Prostate gland (tissue), 2 donors: ENCODE measurements around the gene ZNF488. TPM values are rescaled to one million over a fixed set of nuclear protein-coding genes. Genes with fewer than 3 reads are reported as not detected.

Experiments
- DNase-seq: peaks from one replicate; pipeline ENCODE4 v3.0.0-alpha.2; 2019; ENCODE audit warnings: low spot score
- H3K27ac ChIP-seq, 2 donors: fragments of 200-600 bp; sonication (generic); 2 replicates each; pipeline ENCODE4 v1.5.1; 2017 to 2019
- H3K27me3 ChIP-seq: fragments of 200-600 bp; sonication (generic); replicated peaks from 2 replicates; pipeline ENCODE4 v1.5.1; 2019; ENCODE audit not compliant: insufficient read depth
- H3K36me3 ChIP-seq, 2 donors: fragments of 200-600 bp; sonication (generic); 1 replicate in 1 of 2; 2 replicates in 1 of 2; pipeline versions ENCODE4 v1.5.1 to v1.8.1; 2017 to 2019
- H3K4me1 ChIP-seq: fragments of 200-600 bp; sonication (generic); replicated peaks from 2 replicates; pipeline ENCODE4 v1.5.1; 2019
- H3K4me3 ChIP-seq, 2 donors: fragments of 200-600 bp; sonication (generic); 2 replicates each; pipeline ENCODE4 v1.5.1; 2017 to 2019
- H3K9me3 ChIP-seq: fragments of 200-600 bp; sonication (generic); 2 replicates; pipeline ENCODE4 v1.5.1; 2017
- CTCF ChIP-seq, 4 experiments: fragments of 200-600 bp in 2 of 4; fragments of 450-650 bp in 2 of 4; sonication (generic) in 2 of 4; IDR thresholded peaks; 1 replicate in 3 of 4; 2 replicates in 1 of 4; pipeline ENCODE4 v1.5.1; 2016 to 2019; ENCODE audit warnings: antibody characterized with exemption in 4 of 4, mild to moderate bottlenecking in 2 of 4, moderate library complexity in 2 of 4
- POLR2A ChIP-seq: fragments of 450-650 bp; IDR thresholded peaks from one replicate; pipeline ENCODE4 v1.6.1; 2016; ENCODE audit warnings: antibody characterized with exemption, mild to moderate bottlenecking
- POLR2AphosphoS5 ChIP-seq: sonication (generic); formaldehyde crosslinking; IDR thresholded peaks from one replicate; pipeline ENCODE4 v1.6.1; 2017; ENCODE audit warnings: antibody characterized with exemption
- WGBS: methylation state at CpG from one replicate; pipeline ENCODE4 v1.1.5; 2018; 5-methylcytosine and 5-hydroxymethylcytosine counted together
- intact Hi-C: fragments of 100-400 bp; cut with DNase I; formaldehyde crosslinking; loops from one replicate; pipeline ENCODE4 v1.14.2; 2022
- total RNA-seq, 2 donors: library from RNA; depleted of rRNA; stranded (reverse); fragments of >200 nt; gene quantifications; one replicate each; pipeline ENCODE4 v1.1.0, GENCODE V29; 2016

ZNF488 gene
- total RNA-seq, 2 donors from 2014 or later, result 1.5 to 1.9 TPM

- intact Hi-C loops, result no loop called here
- H3K9me3 ChIP-seq, result no peaks in the 10 kb centered on the region
- H3K36me3 ChIP-seq, result no peaks in the 10 kb centered on the region
- WGBS, result 52% methylated on average over 4 of the region's 4 CpGs
- no peak for DNase-seq
- H3K4me3 ChIP-seq, result no peak overlapping the region
- TF ChIP-seq POLR2AphosphoS5 (no peak), POLR2A (no peak), CTCF (IDR thresholded peaks at IDR 0.05) (no peak)
- no peak overlapping the region for H3K27ac ChIP-seq
- no peaks in the 10 kb centered on the region for H3K27me3 ChIP-seq
- no peaks in the 10 kb centered on the region for H3K4me1 ChIP-seq
These were observed 18.7 kb upstream of the ZNF488 start for GRCh38 chr10:47402641-47403301.

- no peaks in the 10 kb centered on the region for H3K36me3 ChIP-seq
- no peaks in the 10 kb centered on the region for H3K9me3 ChIP-seq
- TF ChIP-seq CTCF (IDR thresholded peaks at IDR 0.05), result no peak
- TF ChIP-seq POLR2A, result no peak
- TF ChIP-seq POLR2AphosphoS5, result no peak
- 88% methylated on average over 10 of the region's 10 CpGs for WGBS
- no peaks in the 10 kb centered on the region for H3K27me3 ChIP-seq
- intact Hi-C loops, result no loop called here
- H3K4me1 ChIP-seq, result no peaks in the 10 kb centered on the region
- DNase-seq, result no peak
- H3K4me3 ChIP-seq, result no peak overlapping the region
- no peak overlapping the region for H3K27ac ChIP-seq
These were observed 18.0 kb upstream of the ZNF488 start for GRCh38 chr10:47401874-47402640.

- H3K4me3 ChIP-seq, result no peak overlapping the region
- WGBS, result 100% methylated on average over 4 of the region's 4 CpGs
- H3K9me3 ChIP-seq, result no peaks in the 10 kb centered on the region
- TF ChIP-seq POLR2A (no peak), POLR2AphosphoS5 (no peak), CTCF (IDR thresholded peaks at IDR 0.05) (no peak)
- intact Hi-C loops, result no loop called here
- H3K4me1 ChIP-seq, result no peaks in the 10 kb centered on the region
- no peak overlapping the region for H3K27ac ChIP-seq
- no peak for DNase-seq
- no peaks in the 10 kb centered on the region for H3K36me3 ChIP-seq
- H3K27me3 ChIP-seq, result no peaks in the 10 kb centered on the region
These were observed 17.1 kb upstream of the ZNF488 start for GRCh38 chr10:47401210-47401609.

- H3K4me1 ChIP-seq, result no peaks in the 10 kb centered on the region
- no peaks in the 10 kb centered on the region for H3K36me3 ChIP-seq
- WGBS, result 88% methylated on average over 3 of the region's 3 CpGs
- no peaks in the 10 kb centered on the region for H3K9me3 ChIP-seq
- DNase-seq, result no peak
- TF ChIP-seq POLR2A, result no peak
- TF ChIP-seq POLR2AphosphoS5, result no peak
- no peak for TF ChIP-seq CTCF (IDR thresholded peaks at IDR 0.05)
- no peak overlapping the region for H3K27ac ChIP-seq
- no peak overlapping the region for H3K4me3 ChIP-seq
- H3K27me3 ChIP-seq, result no peaks in the 10 kb centered on the region
- intact Hi-C loops, result no loop called here
These were observed 16.7 kb upstream of the ZNF488 start for GRCh38 chr10:47400786-47401185.

- no peaks in the 10 kb centered on the region for H3K4me1 ChIP-seq
- WGBS, result 100% methylated on average over 2 of the region's 2 CpGs
- TF ChIP-seq POLR2AphosphoS5, result no peak
- TF ChIP-seq CTCF (IDR thresholded peaks at IDR 0.05), result no peak
- no peak for TF ChIP-seq POLR2A
- no peaks in the 10 kb centered on the region for H3K9me3 ChIP-seq
- H3K4me3 ChIP-seq, result no peak overlapping the region
- DNase-seq, result no peak
- no peaks in the 10 kb centered on the region for H3K27me3 ChIP-seq
- no peak overlapping the region for H3K27ac ChIP-seq
- no peaks in the 10 kb centered on the region for H3K36me3 ChIP-seq
- intact Hi-C loops, result no loop called here
These were observed 16.2 kb upstream of the ZNF488 start for GRCh38 chr10:47400251-47400650.
